ENCODE results near the gene OSBPL2. TPM values are rescaled to one million over a fixed set of nuclear protein-coding genes. Genes with fewer than 3 reads are reported as not detected.
A peak's percentile ranks its signal among the peaks of the same experiment; 100 is the strongest.

The OSBPL2 gene
- total RNA-seq, 1 donor from 2014 or later = 49.8 TPM

DNA sequence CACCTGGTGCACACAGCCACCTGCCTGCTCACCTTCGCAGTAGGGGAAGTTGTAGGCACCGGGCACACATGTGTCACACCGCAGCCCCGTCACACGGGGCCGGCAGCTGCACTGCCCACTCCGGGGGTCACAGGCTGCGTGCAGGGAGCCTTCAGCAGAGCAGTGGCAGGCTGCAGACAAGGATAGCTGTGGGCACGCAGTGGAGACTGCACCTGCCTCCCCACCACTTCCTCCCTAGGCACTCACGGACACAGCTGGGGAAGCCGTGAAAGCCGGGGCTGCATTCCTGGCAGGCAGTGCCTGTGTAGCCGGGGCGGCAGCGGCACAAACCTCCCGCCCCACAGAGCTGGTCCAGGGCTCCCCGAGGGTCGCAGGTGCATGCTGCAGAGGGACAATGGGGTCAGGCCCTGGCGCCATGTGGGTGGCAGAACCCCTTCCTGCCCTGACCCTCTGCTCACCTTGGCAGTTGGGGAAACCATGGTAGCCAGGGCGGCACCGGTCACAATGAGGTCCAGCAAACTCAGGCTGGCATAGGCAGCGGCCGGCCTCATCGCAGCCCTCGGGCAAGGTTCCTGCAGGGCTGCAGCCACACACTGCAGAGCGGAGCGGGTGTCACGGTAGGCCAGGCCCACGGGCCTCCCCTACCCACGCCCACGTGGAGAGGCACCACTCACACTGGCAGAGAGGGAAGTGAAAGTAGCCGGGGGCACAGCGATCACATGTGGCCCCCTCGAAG is 99.4 kb downstream of the OSBPL2 start:
- TF ChIP-seq, protein P1, sequence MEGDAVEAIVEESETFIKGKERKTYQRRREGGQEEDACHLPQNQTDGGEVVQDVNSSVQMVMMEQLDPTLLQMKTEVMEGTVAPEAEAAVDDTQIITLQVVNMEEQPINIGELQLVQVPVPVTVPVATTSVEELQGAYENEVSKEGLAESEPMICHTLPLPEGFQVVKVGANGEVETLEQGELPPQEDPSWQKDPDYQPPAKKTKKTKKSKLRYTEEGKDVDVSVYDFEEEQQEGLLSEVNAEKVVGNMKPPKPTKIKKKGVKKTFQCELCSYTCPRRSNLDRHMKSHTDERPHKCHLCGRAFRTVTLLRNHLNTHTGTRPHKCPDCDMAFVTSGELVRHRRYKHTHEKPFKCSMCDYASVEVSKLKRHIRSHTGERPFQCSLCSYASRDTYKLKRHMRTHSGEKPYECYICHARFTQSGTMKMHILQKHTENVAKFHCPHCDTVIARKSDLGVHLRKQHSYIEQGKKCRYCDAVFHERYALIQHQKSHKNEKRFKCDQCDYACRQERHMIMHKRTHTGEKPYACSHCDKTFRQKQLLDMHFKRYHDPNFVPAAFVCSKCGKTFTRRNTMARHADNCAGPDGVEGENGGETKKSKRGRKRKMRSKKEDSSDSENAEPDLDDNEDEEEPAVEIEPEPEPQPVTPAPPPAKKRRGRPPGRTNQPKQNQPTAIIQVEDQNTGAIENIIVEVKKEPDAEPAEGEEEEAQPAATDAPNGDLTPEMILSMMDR (IDR thresholded peaks at IDR 0.05; ENCODE audit: insufficient read depth, low read length, severe bottlenecking) = no peak
- H3K27me3 ChIP-seq (ENCODE audit: control insufficient read depth, insufficient read depth, low read length) = no peaks in the 10 kb centered on the region
- DNase-seq (ENCODE audit: low read depth) = no peak
- no peak overlapping the region for H3K4me3 ChIP-seq (ENCODE audit: low read depth, low read length)
- H3K36me3 ChIP-seq (ENCODE audit: control insufficient read depth, insufficient read depth, low read length) = peaks cover 44% of the 10 kb centered on the region
- no peak for FAIRE-seq

DNA sequence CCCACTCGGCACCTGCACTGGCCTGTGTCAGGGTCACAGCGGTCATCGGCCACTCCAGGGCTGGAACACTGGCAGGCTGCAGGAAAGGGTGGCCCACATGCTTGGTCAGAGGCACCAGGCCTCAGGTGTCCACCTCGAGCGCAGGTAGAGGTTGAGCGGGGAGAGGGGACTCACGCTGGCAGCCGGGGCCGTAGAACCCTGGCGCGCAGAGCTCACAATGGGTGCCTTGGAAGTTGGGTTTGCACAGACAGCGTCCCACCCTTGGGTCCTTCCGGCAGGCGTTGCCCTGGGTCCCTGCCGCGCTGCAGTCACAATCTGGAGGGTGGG is 99.9 kb downstream of the OSBPL2 start:
- peaks cover 41% of the 10 kb centered on the region for H3K36me3 ChIP-seq (ENCODE audit: control insufficient read depth, insufficient read depth, low read length)
- TF ChIP-seq, protein P1 (IDR thresholded peaks at IDR 0.05; ENCODE audit: insufficient read depth, low read length, severe bottlenecking) = no peak
- no peak overlapping the region for H3K4me3 ChIP-seq (ENCODE audit: low read depth, low read length)
- DNase-seq (ENCODE audit: low read depth) (no peak), FAIRE-seq (no peak)
- no peaks in the 10 kb centered on the region for H3K27me3 ChIP-seq (ENCODE audit: control insufficient read depth, insufficient read depth, low read length)

DNA sequence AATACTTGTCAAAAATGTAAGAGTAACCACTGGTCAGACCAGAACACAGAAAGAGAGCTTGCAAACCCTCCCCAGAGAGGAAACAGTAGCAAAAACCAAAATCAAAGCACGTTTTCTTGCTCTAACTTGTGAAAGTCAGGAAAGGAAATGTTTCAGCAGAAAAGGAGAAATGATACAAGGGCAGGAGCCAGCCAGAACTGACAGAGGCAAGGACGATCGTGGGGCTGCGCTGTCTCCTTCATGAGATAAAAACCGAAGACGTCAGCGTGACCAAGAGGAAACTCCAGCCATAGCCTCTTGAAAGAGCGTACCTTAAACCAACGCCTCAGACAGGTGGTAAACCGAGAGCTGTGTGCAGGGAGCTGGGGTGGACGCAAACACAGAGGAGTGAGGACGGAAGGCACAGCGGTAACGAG is 101.3 kb downstream of the OSBPL2 start:
- TF ChIP-seq, protein P1 (IDR thresholded peaks at IDR 0.05; ENCODE audit: insufficient read depth, low read length, severe bottlenecking) = no peak
- Histone ChIP-seq H3K36me3 (ENCODE audit: control insufficient read depth, insufficient read depth, low read length) (peaks cover 36% of the 10 kb centered on the region), H3K27me3 (ENCODE audit: control insufficient read depth, insufficient read depth, low read length) (no peaks in the 10 kb centered on the region), H3K4me3 (ENCODE audit: low read depth, low read length) (no peak overlapping the region)
- FAIRE-seq = no peak
- peak; percentile 38 for DNase-seq (ENCODE audit: low read depth)

DNA sequence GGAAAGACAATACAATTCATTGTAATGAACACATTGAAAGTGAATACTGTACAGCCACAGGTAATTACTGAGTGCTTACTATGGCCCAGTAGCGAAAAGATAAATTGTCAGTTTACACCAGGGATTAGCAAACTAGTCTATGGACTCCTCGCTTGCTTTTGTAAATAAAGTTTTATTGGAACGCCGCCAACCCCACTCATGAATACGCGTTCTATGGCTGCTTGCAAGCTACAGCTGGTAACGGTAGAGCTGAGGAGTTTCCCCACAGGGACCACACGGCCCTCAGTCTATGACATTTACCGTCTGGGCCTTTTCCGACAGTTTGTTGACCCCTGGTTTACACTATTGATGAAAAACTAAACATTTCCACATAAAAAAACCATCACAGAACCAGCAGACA is 104.6 kb downstream of the OSBPL2 start:
- Histone ChIP-seq H3K36me3 (ENCODE audit: control insufficient read depth, insufficient read depth, low read length) (peaks cover 41% of the 10 kb centered on the region), H3K27me3 (ENCODE audit: control insufficient read depth, insufficient read depth, low read length) (no peaks in the 10 kb centered on the region), H3K4me3 (ENCODE audit: low read depth, low read length) (no peak overlapping the region)
- DNase-seq (ENCODE audit: low read depth) (no peak), FAIRE-seq (no peak)
- TF ChIP-seq, protein P1 (IDR thresholded peaks at IDR 0.05; ENCODE audit: insufficient read depth, low read length, severe bottlenecking) = no peak

DNA sequence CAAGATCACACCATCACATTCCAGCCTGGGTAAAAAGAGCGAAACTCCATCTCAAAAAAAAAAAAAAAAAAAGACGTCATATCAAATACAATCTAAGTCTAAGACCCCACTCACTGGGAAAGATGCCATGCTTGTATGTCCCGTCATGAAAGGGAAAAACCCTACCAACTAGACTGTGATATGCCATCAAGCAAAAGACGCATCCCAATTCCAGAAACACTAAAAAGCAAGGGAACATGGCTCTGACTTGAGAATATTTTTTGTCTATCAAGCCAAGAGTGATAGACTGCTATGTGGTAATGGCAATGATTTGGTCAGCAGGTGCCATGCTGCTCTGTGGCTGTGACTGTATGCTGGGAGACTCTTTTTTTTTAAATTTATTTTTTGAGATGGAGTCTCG is 105.8 kb downstream of the OSBPL2 start:
- FAIRE-seq (no peak), DNase-seq (ENCODE audit: low read depth) (no peak)
- TF ChIP-seq, protein P1 (IDR thresholded peaks at IDR 0.05; ENCODE audit: insufficient read depth, low read length, severe bottlenecking) = no peak
- Histone ChIP-seq H3K36me3 (ENCODE audit: control insufficient read depth, insufficient read depth, low read length) (peaks cover 36% of the 10 kb centered on the region), H3K27me3 (ENCODE audit: control insufficient read depth, insufficient read depth, low read length) (no peaks in the 10 kb centered on the region), H3K4me3 (ENCODE audit: low read depth, low read length) (no peak overlapping the region)

DNA sequence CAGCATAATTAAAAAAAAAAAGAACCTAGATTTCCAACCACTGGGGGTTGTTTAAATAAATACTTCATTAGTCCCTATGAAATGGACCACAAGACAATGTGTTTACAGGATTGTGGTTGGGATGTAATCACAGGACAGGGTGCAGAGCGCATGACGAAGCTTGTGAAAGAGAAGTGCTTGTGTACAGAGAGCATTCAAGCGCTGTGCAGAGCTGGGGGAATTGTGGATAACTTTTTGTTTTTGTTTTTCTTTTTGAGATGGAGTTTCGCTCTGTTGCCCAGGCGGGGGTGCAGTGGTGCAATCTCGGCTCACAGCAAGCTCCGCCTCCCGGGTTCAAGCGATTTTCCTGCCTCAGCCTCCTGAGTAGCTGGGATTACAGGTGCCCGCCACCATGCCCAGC is 106.5 kb downstream of the OSBPL2 start:
- H3K4me3 ChIP-seq (ENCODE audit: low read depth, low read length) = no peak overlapping the region
- FAIRE-seq (no peak), DNase-seq (ENCODE audit: low read depth) (no peak)
- H3K36me3 ChIP-seq (ENCODE audit: control insufficient read depth, insufficient read depth, low read length) = peaks cover 34% of the 10 kb centered on the region
- TF ChIP-seq, protein P1 (IDR thresholded peaks at IDR 0.05; ENCODE audit: insufficient read depth, low read length, severe bottlenecking) = no peak
- no peaks in the 10 kb centered on the region for H3K27me3 ChIP-seq (ENCODE audit: control insufficient read depth, insufficient read depth, low read length)

Data from bronchial epithelial cell (primary cell).